Activated effector memory CD4-positive, alpha-beta T cell treated with anti-CD3 and anti-CD28 coated beads, Interleukin-2, amount 50 U/mL, for 16 hours (primary cell): ENCODE results near the gene CLPSL1.

Experiments used
- DNase-seq: peaks from one replicate; pipeline ENCODE4 v3.0.0-alpha.2; 2020

CLPSL1 gene

GRCh38 chr6:35759426-35759825, 21.4 kb upstream of the CLPSL1 start:
- DNase-seq: no peak

- DNase-seq: no peak
These were observed 15.1 kb upstream of the CLPSL1 start for GRCh38 chr6:35765739-35766138.

- no peak for DNase-seq
These were observed 11.6 kb upstream of the CLPSL1 start for GRCh38 chr6:35769211-35769610.

- no peak for DNase-seq
These were observed 9.5 kb upstream of the CLPSL1 start for GRCh38 chr6:35771343-35771627.

GRCh38 chr6:35774116-35774794, 6.6 kb upstream of the CLPSL1 start:
- DNase-seq: no peak

- DNase-seq: no peak
These were observed 5.8 kb upstream of the CLPSL1 start for GRCh38 chr6:35775031-35775430.

- no peak for DNase-seq
These were observed 4.2 kb upstream of the CLPSL1 start, which contains the start of gene CLPSL2 for GRCh38 chr6:35776364-35777215. TSS of gene CLPSL2 (plus strand) at chr6:35776598. CDS start at chr6:35776619, 21 bp downstream.

GRCh38 chr6:35777356-35778102, 3.3 kb upstream of the CLPSL1 start:
- no peak for DNase-seq

- no peak for DNase-seq
These were observed 2.4 kb upstream of the CLPSL1 start for GRCh38 chr6:35778437-35778836.

GRCh38 chr6:35781290-35781689, 471 bp downstream of the CLPSL1 start:
- DNase-seq: no peak

GRCh38 chr6:35782424-35782823, 1.6 kb downstream of the CLPSL1 start:
- no peak for DNase-seq

GRCh38 chr6:35784200-35784599, 3.4 kb downstream of the CLPSL1 start:
- no peak for DNase-seq

- no peak for DNase-seq
These were observed 5.5 kb downstream of the CLPSL1 start for GRCh38 chr6:35786272-35786671.

- no peak for DNase-seq
These were observed 6.0 kb downstream of the CLPSL1 start for GRCh38 chr6:35786810-35787209.

GRCh38 chr6:35787266-35788218, 6.7 kb downstream of the CLPSL1 start:
- DNase-seq: no peak

- DNase-seq: no peak
These were observed 7.7 kb downstream of the CLPSL1 start for GRCh38 chr6:35788423-35788982.

- DNase-seq: no peak
These were observed 9.9 kb downstream of the CLPSL1 start for GRCh38 chr6:35790683-35791082.

- DNase-seq: no peak
These were observed 14.0 kb downstream of the CLPSL1 start for GRCh38 chr6:35794536-35795452.

GRCh38 chr6:35795453-35796071, 14.7 kb downstream of the CLPSL1 start:
- DNase-seq: no peak

GRCh38 chr6:35796236-35796635, 15.4 kb downstream of the CLPSL1 start:
- DNase-seq: no peak
